ENCODE data around the gene SLC9A4. TPM values are rescaled to one million over a fixed set of nuclear protein-coding genes. Genes with fewer than 3 reads are reported as not detected.

The SLC9A4 gene
- total RNA-seq, 1 experiment from 2014 or later = 0.07 TPM

- Histone ChIP-seq H2AFZ (ENCODE audit: low read depth, low read length, poor library complexity, severe bottlenecking) (no peak overlapping the region), H3K4me3 (replicated peaks in 1 of 2; ENCODE audit: low read depth in 1 of 2, low read length in 2 of 2) (no peak overlapping the region), H3K4me2 (ENCODE audit: low read length) (no peak overlapping the region), H3K79me2 (ENCODE audit: insufficient read depth, low read length) (no peaks in the 10 kb centered on the region), H4K20me1 (ENCODE audit: insufficient read depth) (no peaks in the 10 kb centered on the region), H3K9ac (ENCODE audit: low read length) (no peak overlapping the region), H3K27ac (ENCODE audit: low read depth, low read length) (no peak overlapping the region), H3K27me3 (ENCODE audit: insufficient read depth, low read length) (no peaks in the 10 kb centered on the region), H3K36me3 (ENCODE audit: control insufficient read depth in 1 of 2, insufficient read depth in 2 of 2, low read length in 2 of 2) (no peaks in the 10 kb centered on the region), H3K9me3 (ENCODE audit: control insufficient read depth in 1 of 2, insufficient read depth in 1 of 2, low read depth in 1 of 2, low read length in 2 of 2) (no peaks in the 10 kb centered on the region; a peak in 1 of 4 replicates), H3K4me1 (ENCODE audit: control insufficient read depth in 1 of 2, insufficient read depth in 2 of 2, low read length in 2 of 2) (no peaks in the 10 kb centered on the region), H3K9me2 (ENCODE audit: insufficient read depth) (no peaks in the 10 kb centered on the region)
- no peak for DNase-seq (ENCODE audit: low read depth, low spot score)
- no peak for TF ChIP-seq POLR2A (IDR thresholded peaks at IDR 0.05; ENCODE audit: borderline replicate concordance, extremely low read depth, insufficient read depth, insufficient read length)
- TF ChIP-seq ZBTB33 (IDR thresholded peaks at IDR 0.05; ENCODE audit: extremely low read depth, insufficient replicate concordance, low read length) = no peak
- TF ChIP-seq JUND (IDR thresholded peaks at IDR 0.05) = no peak
- TF ChIP-seq ZNF274 (IDR thresholded peaks at IDR 0.05; ENCODE audit: low read depth, low read length) = no peak
- TF ChIP-seq EZH2phosphoT487 (IDR thresholded peaks at IDR 0.05; ENCODE audit: borderline replicate concordance) = no peak
- POLR2A ChIA-PET = no interaction called here
- intact Hi-C loops (cut with micrococcal nuclease) = no loop called here
- CTCF ChIA-PET = no interaction called here
- RAD21 ChIA-PET (ENCODE audit: low non-redundant PET in 1 of 2, low total read pairs in 2 of 2, uncharacterized antibody in 2 of 2, unreplicated experiment in 2 of 2) = no interaction called here
- BruUV-seq (replicated peaks) = no TSS peak
- ATAC-seq = no peak
Measured at GRCh38 chr2:102553601-102554000, 80.6 kb downstream of the SLC9A4 start.

GRCh38 chr2:102558463-102558862, 85.4 kb downstream of the SLC9A4 start:
- Histone ChIP-seq H3K9me3 (ENCODE audit: control insufficient read depth in 1 of 2, insufficient read depth in 1 of 2, low read depth in 1 of 2, low read length in 2 of 2) (no peaks in the 10 kb centered on the region), H3K79me2 (ENCODE audit: insufficient read depth, low read length) (no peaks in the 10 kb centered on the region), H3K36me3 (ENCODE audit: control insufficient read depth in 1 of 2, insufficient read depth in 2 of 2, low read length in 2 of 2) (no peaks in the 10 kb centered on the region), H4K20me1 (ENCODE audit: insufficient read depth) (no peaks in the 10 kb centered on the region), H3K4me2 (ENCODE audit: low read length) (no peak overlapping the region), H3K9ac (ENCODE audit: low read length) (no peak overlapping the region), H3K27me3 (ENCODE audit: insufficient read depth, low read length) (no peaks in the 10 kb centered on the region), H3K4me3 (replicated peaks in 1 of 2; ENCODE audit: low read depth in 1 of 2, low read length in 2 of 2) (no peak overlapping the region), H3K9me2 (ENCODE audit: insufficient read depth) (no peaks in the 10 kb centered on the region), H3K4me1 (ENCODE audit: control insufficient read depth in 1 of 2, insufficient read depth in 2 of 2, low read length in 2 of 2) (no peaks in the 10 kb centered on the region), H2AFZ (ENCODE audit: low read depth, low read length, poor library complexity, severe bottlenecking) (no peak overlapping the region), H3K27ac (ENCODE audit: low read depth, low read length) (no peak overlapping the region)
- POLR2A ChIA-PET = no interaction called here
- intact Hi-C loops (cut with micrococcal nuclease) = no loop called here
- ATAC-seq (no peak), DNase-seq (ENCODE audit: low read depth, low spot score) (no peak)
- BruUV-seq (replicated peaks) = no TSS peak
- RAD21 ChIA-PET (ENCODE audit: low non-redundant PET in 1 of 2, low total read pairs in 2 of 2, uncharacterized antibody in 2 of 2, unreplicated experiment in 2 of 2) = no interaction called here
- CTCF ChIA-PET = no interaction called here
- TF ChIP-seq CEBPB (IDR thresholded peaks at IDR 0.05; ENCODE audit: low read depth) (no peak), ZBTB33 (IDR thresholded peaks at IDR 0.05; ENCODE audit: extremely low read depth, insufficient replicate concordance, low read length) (no peak), EGR1 (IDR thresholded peaks at IDR 0.05; ENCODE audit: low read depth) (no peak), POLR2A (IDR thresholded peaks at IDR 0.05; ENCODE audit: borderline replicate concordance, extremely low read depth, insufficient read depth, insufficient read length) (no peak), MAX (IDR thresholded peaks at IDR 0.05) (no peak), YY1 (IDR thresholded peaks at IDR 0.05; ENCODE audit: extremely low read depth, insufficient replicate concordance, low read depth, low read length) (no peak), ZNF274 (IDR thresholded peaks at IDR 0.05; ENCODE audit: low read depth, low read length) (no peak), POLR2AphosphoS5 (IDR thresholded peaks at IDR 0.05; ENCODE audit: low read depth, low read length) (no peak), JUND (IDR thresholded peaks at IDR 0.05) (no peak), REST (IDR thresholded peaks at IDR 0.05; ENCODE audit: low read depth) (no peak), SP1 (IDR thresholded peaks at IDR 0.05; ENCODE audit: low read depth) (no peak)
